Progenitor cell of endocrine pancreas (in vitro differentiated cells): ENCODE measurements around the gene CCL20. TPM values are rescaled to one million over a fixed set of nuclear protein-coding genes. Genes with fewer than 3 reads are reported as not detected.

Source experiments
- DNase-seq: peaks from one replicate; pipeline ENCODE4 v3.0.0; 2021; ENCODE audit warnings: low spot score; ENCODE audit not compliant: unreplicated experiment
- H3K27ac Mint-ChIP-seq: 2 replicates; pipeline ENCODE4 v1.8.0; 2021; ENCODE audit warnings: mild to moderate bottlenecking, moderate library complexity, mixed read lengths
- H3K27me3 Mint-ChIP-seq: 2 replicates; pipeline ENCODE4 v1.8.0; 2021; ENCODE audit warnings: mixed read lengths
- H3K36me3 Mint-ChIP-seq: 2 replicates; pipeline ENCODE4 v1.8.0; 2022; ENCODE audit warnings: mixed read lengths; ENCODE audit not compliant: insufficient read depth
- H3K4me1 Mint-ChIP-seq: 2 replicates; pipeline ENCODE4 v1.8.0; 2021; ENCODE audit warnings: low read depth, mixed read lengths
- H3K4me3 Mint-ChIP-seq: 2 replicates; pipeline ENCODE4 v1.8.0; 2021; ENCODE audit warnings: low read depth, mild to moderate bottlenecking, moderate library complexity, mixed read lengths
- H3K9me3 Mint-ChIP-seq: 2 replicates; pipeline ENCODE4 v1.8.0; 2021; ENCODE audit warnings: low read depth, mixed read lengths
- total RNA-seq: library from RNA; stranded (reverse); gene quantifications from 2 replicates; pipeline ENCODE4 v1.2.1, GENCODE V29; 2021
- TF ChIP-seq, protein P1 (sequence below): fragments of 200-600 bp; sonication (generic); IDR thresholded peaks from one replicate; pipeline ENCODE4 v1.5.0; 2021; ENCODE audit warnings: antibody characterized with exemption, mild to moderate bottlenecking; ENCODE audit not compliant: unreplicated experiment

The CCL20 gene
- total RNA-seq, 1 donor from 2014 or later: not detected

DNA sequence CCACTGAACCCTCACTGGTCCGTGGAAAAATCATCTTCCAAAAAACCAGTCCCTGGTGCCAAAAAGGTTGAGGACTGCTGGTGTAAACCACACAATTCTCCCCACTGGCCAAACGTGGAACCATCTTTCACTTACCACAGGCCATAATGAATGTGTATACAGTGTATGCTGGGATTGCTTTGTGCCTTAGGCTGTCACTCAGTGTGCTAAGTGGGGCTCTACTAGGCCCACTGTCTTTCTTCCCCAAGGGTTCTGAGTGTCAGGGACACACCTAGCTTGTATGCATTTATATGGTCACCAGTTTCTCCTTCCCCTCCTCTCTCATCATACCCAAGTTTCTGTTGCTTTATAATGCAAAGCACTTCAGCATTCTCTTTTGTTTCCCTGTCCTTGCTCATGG is 40.7 kb upstream of the CCL20 start:
- Mint-ChIP-seq H3K27me3 (no peaks in the 10 kb centered on the region), H3K36me3 (no peaks in the 10 kb centered on the region), H3K4me3 (no peak overlapping the region), H3K4me1 (peaks cover 26% of the 10 kb centered on the region), H3K27ac (no peak overlapping the region), H3K9me3 (no peaks in the 10 kb centered on the region)
- TF ChIP-seq, protein P1, sequence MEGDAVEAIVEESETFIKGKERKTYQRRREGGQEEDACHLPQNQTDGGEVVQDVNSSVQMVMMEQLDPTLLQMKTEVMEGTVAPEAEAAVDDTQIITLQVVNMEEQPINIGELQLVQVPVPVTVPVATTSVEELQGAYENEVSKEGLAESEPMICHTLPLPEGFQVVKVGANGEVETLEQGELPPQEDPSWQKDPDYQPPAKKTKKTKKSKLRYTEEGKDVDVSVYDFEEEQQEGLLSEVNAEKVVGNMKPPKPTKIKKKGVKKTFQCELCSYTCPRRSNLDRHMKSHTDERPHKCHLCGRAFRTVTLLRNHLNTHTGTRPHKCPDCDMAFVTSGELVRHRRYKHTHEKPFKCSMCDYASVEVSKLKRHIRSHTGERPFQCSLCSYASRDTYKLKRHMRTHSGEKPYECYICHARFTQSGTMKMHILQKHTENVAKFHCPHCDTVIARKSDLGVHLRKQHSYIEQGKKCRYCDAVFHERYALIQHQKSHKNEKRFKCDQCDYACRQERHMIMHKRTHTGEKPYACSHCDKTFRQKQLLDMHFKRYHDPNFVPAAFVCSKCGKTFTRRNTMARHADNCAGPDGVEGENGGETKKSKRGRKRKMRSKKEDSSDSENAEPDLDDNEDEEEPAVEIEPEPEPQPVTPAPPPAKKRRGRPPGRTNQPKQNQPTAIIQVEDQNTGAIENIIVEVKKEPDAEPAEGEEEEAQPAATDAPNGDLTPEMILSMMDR: no peak
- no peak for DNase-seq

DNA sequence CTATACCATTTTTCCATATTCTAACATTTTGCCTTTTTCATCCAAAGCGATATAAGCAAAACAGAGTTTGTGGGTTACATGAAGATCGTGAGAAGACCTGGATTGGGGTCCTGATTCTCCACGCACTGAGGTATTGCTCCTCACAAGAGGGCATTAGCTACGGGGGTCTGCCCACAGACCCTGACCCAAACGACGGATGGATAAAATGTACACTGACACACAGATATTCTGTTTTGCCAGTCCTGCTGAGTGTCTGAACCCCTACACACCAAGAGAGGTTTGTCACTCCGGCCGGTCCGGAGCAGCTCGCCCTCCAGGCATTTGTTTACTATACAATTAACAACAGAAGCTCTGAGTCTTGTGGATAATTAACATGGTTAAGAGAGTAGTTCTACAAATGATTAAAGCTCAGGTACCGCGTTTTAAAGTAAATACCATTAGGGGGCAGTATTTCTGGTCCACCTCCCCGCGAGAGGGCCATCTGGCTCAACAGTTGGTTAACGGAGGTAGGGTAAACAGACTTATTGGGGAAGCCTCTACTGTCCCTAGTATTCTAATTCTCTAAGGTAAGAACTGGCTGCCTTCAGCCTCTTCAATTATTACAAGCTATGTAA is 39.5 kb upstream of the CCL20 start:
- no peaks in the 10 kb centered on the region for H3K27me3 Mint-ChIP-seq
- TF ChIP-seq, protein P1: peak; percentile 48
- no peak overlapping the region for H3K27ac Mint-ChIP-seq
- H3K4me1 Mint-ChIP-seq: peaks cover 26% of the 10 kb centered on the region
- no peak for DNase-seq
- peak overlapping the region; percentile 20 for H3K4me3 Mint-ChIP-seq
- peaks cover 3% of the 10 kb centered on the region for H3K9me3 Mint-ChIP-seq
- no peaks in the 10 kb centered on the region for H3K36me3 Mint-ChIP-seq

DNA sequence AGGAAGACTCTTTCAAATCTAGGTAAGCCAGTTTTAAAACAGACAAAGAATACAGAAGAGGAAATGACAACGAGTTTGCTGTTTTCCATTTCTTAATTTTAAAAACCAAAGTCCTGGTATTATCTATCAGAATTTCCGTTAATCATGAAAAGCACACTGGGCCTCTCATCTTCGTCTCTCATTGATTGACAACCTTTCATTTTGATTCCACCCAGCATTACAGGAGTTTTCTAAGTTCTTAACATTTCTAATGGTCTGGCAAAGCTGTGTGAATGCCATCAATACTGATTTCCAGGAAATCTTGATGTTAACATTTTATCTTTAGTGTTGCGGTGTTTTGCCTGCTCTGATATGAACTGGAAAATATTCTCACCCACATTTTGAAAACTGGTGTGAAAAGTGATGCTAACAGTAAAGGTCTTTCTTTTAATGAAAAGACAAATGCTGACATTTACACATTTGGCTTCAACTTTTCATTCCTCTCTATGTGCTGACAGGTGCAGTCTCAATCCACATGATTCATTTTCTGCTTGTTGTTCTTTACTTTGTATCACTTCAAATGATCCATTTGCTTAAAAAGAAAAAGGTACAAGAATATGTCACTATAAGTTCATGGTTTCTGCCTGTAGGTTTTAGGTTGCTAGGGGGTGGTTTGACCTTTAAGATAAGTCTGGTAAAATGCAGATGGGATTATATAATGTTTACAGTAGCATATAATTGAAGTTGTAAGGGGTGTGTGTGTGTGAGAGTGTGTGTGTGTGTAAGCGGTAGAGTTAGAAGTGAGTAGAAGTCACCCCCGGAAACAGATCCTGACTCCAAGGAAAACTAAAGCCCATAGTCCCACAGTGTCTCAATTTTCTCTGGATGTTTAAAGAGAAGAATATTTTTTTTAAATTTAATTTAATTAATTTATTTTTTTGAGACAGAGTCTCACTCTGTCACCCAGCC is 38.5 kb upstream of the CCL20 start:
- H3K9me3 Mint-ChIP-seq: peaks cover 3% of the 10 kb centered on the region
- H3K4me3 Mint-ChIP-seq: no peak overlapping the region
- no peaks in the 10 kb centered on the region for H3K36me3 Mint-ChIP-seq
- H3K4me1 Mint-ChIP-seq: peaks cover 26% of the 10 kb centered on the region
- peak overlapping the region; percentile 38 for H3K27ac Mint-ChIP-seq
- TF ChIP-seq, protein P1: no peak
- no peak for DNase-seq
- no peaks in the 10 kb centered on the region for H3K27me3 Mint-ChIP-seq

DNA sequence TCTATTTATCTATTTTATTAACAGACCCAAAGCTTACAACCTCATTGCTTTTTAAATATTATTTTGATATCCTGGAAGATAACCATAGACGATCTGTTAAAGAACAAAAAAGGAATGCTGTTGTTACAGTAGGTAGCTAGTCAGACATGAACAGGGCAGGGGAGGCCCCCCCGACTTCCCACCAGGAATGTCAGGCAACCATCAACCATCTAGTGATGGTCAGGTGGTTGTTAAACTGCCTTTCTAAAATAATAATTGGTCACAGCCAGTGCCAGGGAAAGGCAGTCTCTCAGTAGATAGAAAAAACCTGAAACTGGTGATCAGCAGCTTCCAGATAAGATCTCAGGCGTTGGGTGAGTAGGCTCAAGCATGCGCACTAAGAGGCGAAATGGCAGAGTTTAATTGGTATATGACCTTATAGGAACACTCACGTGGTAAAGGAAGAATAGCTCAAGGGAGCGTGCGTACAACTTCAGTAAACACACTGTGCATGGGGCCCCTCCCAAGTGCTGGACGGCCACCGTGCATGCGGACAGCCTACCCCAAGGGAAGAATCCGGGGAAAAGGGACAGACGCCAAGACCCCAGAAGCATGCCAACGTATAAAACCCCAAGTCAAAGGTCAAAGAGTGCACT is 32.5 kb upstream of the CCL20 start:
- H3K27me3 Mint-ChIP-seq: no peaks in the 10 kb centered on the region
- DNase-seq: no peak
- no peak overlapping the region for H3K27ac Mint-ChIP-seq
- H3K9me3 Mint-ChIP-seq: peaks cover 3% of the 10 kb centered on the region
- peaks cover 9% of the 10 kb centered on the region for H3K4me1 Mint-ChIP-seq
- H3K36me3 Mint-ChIP-seq: no peaks in the 10 kb centered on the region
- TF ChIP-seq, protein P1: no peak
- no peak overlapping the region for H3K4me3 Mint-ChIP-seq

DNA sequence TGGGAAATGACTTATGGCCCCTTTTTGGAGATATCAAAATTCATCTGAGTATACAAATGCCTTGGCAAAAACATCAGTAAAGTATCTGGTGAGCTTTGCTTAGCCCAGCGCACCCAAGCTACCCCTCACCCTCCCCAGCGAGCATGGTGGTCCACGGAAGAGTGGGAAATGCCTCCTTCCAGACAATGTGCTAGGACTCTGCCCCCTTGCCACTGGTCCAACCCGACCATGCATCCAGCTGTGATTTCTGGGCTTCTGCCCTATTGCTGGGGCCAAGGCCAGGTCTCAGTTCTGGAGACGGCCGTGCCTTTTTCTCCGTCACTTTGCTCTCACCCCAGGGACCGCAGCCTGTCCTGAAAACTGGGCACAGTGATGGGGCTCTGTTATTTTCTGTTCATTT is 31.8 kb upstream of the CCL20 start:
- no peak overlapping the region for H3K27ac Mint-ChIP-seq
- DNase-seq: no peak
- peaks cover 3% of the 10 kb centered on the region for H3K9me3 Mint-ChIP-seq
- peaks cover 9% of the 10 kb centered on the region for H3K4me1 Mint-ChIP-seq
- H3K36me3 Mint-ChIP-seq: no peaks in the 10 kb centered on the region
- H3K27me3 Mint-ChIP-seq: no peaks in the 10 kb centered on the region
- TF ChIP-seq, protein P1: no peak
- H3K4me3 Mint-ChIP-seq: no peak overlapping the region
